Liver (tissue), 3 donors: ENCODE data around the gene TBC1D16.

Experiments used
- CTCF ChIP-seq: fragments of 150-350 bp; IDR thresholded peaks from 2 replicates; pipeline ENCODE4 v1.5.1; 2017; ENCODE audit warnings: improper control_type of control experiment, low read depth, low read length; ENCODE audit not compliant: missing input control
- EGR1 ChIP-seq, 2 donors: IDR thresholded peaks; 2 replicates each; pipeline ENCODE4 v1.6.1; 2016 to 2018; ENCODE audit warnings: antibody characterized with exemption in 2 of 2, low read depth in 2 of 2
- HNF4G ChIP-seq: IDR thresholded peaks from 2 replicates; pipeline ENCODE4 v1.6.1; 2016; ENCODE audit warnings: antibody characterized with exemption
- MAX ChIP-seq: IDR thresholded peaks from 2 replicates; pipeline ENCODE4 v1.6.1; 2016; ENCODE audit warnings: antibody characterized with exemption
- REST ChIP-seq: IDR thresholded peaks from 2 replicates; pipeline ENCODE4 v1.6.1; 2016; ENCODE audit warnings: antibody characterized with exemption, mild to moderate bottlenecking
- TAF1 ChIP-seq: conservative IDR thresholded peaks from 2 replicates; pipeline ENCODE4 v1.6.1; 2016; ENCODE audit warnings: antibody characterized with exemption, mild to moderate bottlenecking
- YY1 ChIP-seq: IDR thresholded peaks from 2 replicates; pipeline ENCODE4 v1.6.1; 2016; ENCODE audit warnings: antibody characterized with exemption, mild to moderate bottlenecking
- ZBTB33 ChIP-seq: IDR thresholded peaks from 2 replicates; pipeline ENCODE4 v1.6.1; 2016; ENCODE audit warnings: antibody characterized with exemption
- donor health status: healthy.
- donor health status: healthy.

GRCh38 chr17:79945591-79946255 is 89.9 kb downstream of the TBC1D16 start:
- TF ChIP-seq CTCF (no peak), EGR1 (IDR thresholded peaks at IDR 0.05; ENCODE audit: low read depth in 2 of 2) (no peak), MAX (no peak), ZBTB33 (no peak), TAF1 (no peak), HNF4G (no peak), REST (no peak), YY1 (no peak)
